22Rv1 (cell line): Measurements from ENCODE around the gene LCE6A.

Experiments
- CTCF ChIP-seq: fragments of 450-650 bp; IDR thresholded peaks from 2 replicates; pipeline ENCODE4 v1.5.1; 2017; ENCODE audit warnings: mild to moderate bottlenecking
- ZFX ChIP-seq: fragments of 450-650 bp; IDR thresholded peaks from 2 replicates; pipeline ENCODE4 v1.6.1; 2017; ENCODE audit warnings: antibody characterized with exemption, borderline replicate concordance

- TF ChIP-seq CTCF (no peak), ZFX (no peak)
These were observed 45.5 kb downstream of the LCE6A start for GRCh38 chr1:152888126-152888525.
